ENCODE results near the gene SLC6A1.
A peak's percentile ranks its signal among the peaks of the same experiment; 100 is the strongest.

The SLC6A1 gene

GRCh38 chr3:10970306-10970960 lies 22.1 kb upstream of the SLC6A1 start:
- no peak for DNase-seq

- DNase-seq = no peak
Measured at GRCh38 chr3:10972072-10972782, 20.3 kb upstream of the SLC6A1 start.

GRCh38 chr3:10973046-10973595 lies 19.4 kb upstream of the SLC6A1 start:
- no peak for DNase-seq

GRCh38 chr3:10974131-10974530 lies 18.4 kb upstream of the SLC6A1 start:
- DNase-seq = no peak

GRCh38 chr3:10974746-10975375 lies 17.7 kb upstream of the SLC6A1 start:
- DNase-seq = no peak

- DNase-seq = no peak
Measured at GRCh38 chr3:10975695-10976234, 16.8 kb upstream of the SLC6A1 start.

GRCh38 chr3:10976770-10977169 lies 15.8 kb upstream of the SLC6A1 start:
- no peak for DNase-seq

GRCh38 chr3:10977892-10978510 lies 14.5 kb upstream of the SLC6A1 start:
- peak; percentile 87 for DNase-seq

GRCh38 chr3:10978956-10979355 lies 13.6 kb upstream of the SLC6A1 start:
- DNase-seq = no peak

GRCh38 chr3:10980312-10980711 lies 12.2 kb upstream of the SLC6A1 start:
- DNase-seq = no peak

- no peak for DNase-seq
Measured at GRCh38 chr3:10981031-10981430, 11.5 kb upstream of the SLC6A1 start.

- peak; percentile 82 for DNase-seq
Measured at GRCh38 chr3:10981961-10982360, 10.6 kb upstream of the SLC6A1 start.

GRCh38 chr3:10982782-10983181 lies 9.8 kb upstream of the SLC6A1 start:
- no peak for DNase-seq

- peak; percentile 29 for DNase-seq
Measured at GRCh38 chr3:10983219-10983916, 9.2 kb upstream of the SLC6A1 start.

- DNase-seq = no peak
Measured at GRCh38 chr3:10984371-10984896, 8.1 kb upstream of the SLC6A1 start.

GRCh38 chr3:10985181-10985580 lies 7.4 kb upstream of the SLC6A1 start:
- no peak for DNase-seq

GRCh38 chr3:10986592-10986991 lies 6.0 kb upstream of the SLC6A1 start:
- no peak for DNase-seq

GRCh38 chr3:10988001-10988665 lies 4.4 kb upstream of the SLC6A1 start:
- no peak for DNase-seq

GRCh38 chr3:10988991-10989484 lies 3.5 kb upstream of the SLC6A1 start:
- no peak for DNase-seq

- no peak for DNase-seq
Measured at GRCh38 chr3:10992943-10993728, 588 bp downstream of the SLC6A1 start.
